ENCODE results near the gene EFEMP2.

Gene EFEMP2

DNA sequence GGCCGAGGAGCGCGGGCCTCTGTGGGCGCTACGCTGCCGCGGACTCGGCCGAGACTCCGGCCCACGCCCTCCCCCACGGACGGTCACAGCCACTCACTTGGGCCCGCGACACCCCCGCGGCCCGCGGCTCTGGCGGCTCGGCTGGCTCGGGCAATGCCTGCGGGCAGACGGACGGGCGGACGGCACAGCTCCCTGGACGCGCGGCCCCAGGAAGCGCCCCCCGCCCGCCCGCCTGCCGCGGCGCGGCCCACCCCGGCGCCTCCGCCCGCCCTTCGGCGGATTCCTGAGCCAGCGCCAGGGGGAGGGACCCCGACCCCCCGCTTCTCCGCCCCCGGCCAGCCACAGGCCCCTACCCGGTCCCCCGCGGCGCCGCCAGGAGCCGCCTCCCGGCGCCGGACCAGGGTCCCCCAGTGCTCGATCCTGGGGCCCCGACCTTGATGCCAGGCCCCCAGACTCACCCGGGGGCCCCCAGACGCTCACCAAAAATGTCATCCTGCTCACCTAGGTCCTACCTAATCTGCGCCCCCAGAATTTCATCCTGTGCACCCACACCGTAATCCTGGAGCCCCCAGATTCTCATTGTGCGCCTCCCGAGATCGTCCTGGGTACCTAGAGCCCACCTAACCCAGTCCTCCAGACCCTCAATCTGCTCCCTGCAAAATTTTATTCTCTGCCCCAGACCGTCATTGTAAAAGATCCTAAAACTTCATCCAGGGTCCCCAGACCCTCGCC is at the start of gene EFEMP2:
Gene EFEMP2, minus strand, starts transcription at position 215 of the 732 bp plus-strand sequence. CDS start 446 bp downstream, outside the sequence.
- Histone ChIP-seq H3K27me3 (ENCODE audit: control insufficient read depth in 1 of 2, insufficient read depth in 2 of 2, low read length in 2 of 2) (no peaks in the 10 kb centered on the region), H3K27ac (ENCODE audit: low read length) (peak within 1 kb of the TSS; percentile 89), H3K4me1 (ENCODE audit: control insufficient read depth, insufficient read depth, low read length) (peaks cover 44% of the 10 kb centered on the region), H3K9ac (ENCODE audit: low read length in 2 of 2) (peak within 1 kb of the TSS; percentile 88 to 89), H3K9me3 (ENCODE audit: control insufficient read depth in 2 of 2, low read length in 2 of 2) (no peaks in the 10 kb centered on the region), H3K4me3 (ENCODE audit: low read length in 2 of 2) (peak within 1 kb of the TSS; percentile 77 to 88), H3K36me3 (ENCODE audit: control insufficient read depth in 2 of 2, insufficient read depth in 2 of 2, low read length in 2 of 2) (peaks cover 20% of the 10 kb centered on the region in 2 donors)

DNA sequence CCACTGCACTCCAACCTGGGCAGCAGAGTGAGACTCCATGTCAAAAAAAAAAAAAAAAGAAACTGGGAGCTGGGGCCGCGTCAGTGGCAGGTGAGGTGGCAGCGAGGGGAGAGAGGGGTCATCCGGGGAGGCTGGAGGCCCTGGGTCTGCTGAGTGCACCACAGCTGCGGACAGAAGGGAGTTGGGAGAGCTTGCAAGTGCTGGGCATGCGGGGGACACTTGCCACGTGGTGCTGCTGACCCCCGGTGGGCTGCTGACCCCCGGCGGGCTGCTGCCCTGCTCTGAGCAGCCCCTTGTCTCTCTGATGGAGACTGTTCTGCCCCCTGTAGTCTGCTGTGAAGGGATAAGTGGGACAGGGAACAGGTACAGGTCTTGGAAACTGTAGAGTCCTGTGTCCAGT is 49.3 kb upstream of the EFEMP2 start:
- H3K27ac ChIP-seq (ENCODE audit: low read length), result no peak overlapping the region
- no peak overlapping the region for H3K4me3 ChIP-seq (ENCODE audit: low read length in 2 of 2)
- no peaks in the 10 kb centered on the region for H3K9me3 ChIP-seq (ENCODE audit: control insufficient read depth in 2 of 2, low read length in 2 of 2)
- H3K4me1 ChIP-seq (ENCODE audit: control insufficient read depth, insufficient read depth, low read length), result peaks cover 28% of the 10 kb centered on the region
- no peak overlapping the region for H3K9ac ChIP-seq (ENCODE audit: low read length in 2 of 2)
- H3K36me3 ChIP-seq (ENCODE audit: control insufficient read depth in 2 of 2, insufficient read depth in 2 of 2, low read length in 2 of 2), result peaks cover 13 to 14% of the 10 kb centered on the region in 2 donors
- H3K27me3 ChIP-seq (ENCODE audit: control insufficient read depth in 1 of 2, insufficient read depth in 2 of 2, low read length in 2 of 2), result no peaks in the 10 kb centered on the region

DNA sequence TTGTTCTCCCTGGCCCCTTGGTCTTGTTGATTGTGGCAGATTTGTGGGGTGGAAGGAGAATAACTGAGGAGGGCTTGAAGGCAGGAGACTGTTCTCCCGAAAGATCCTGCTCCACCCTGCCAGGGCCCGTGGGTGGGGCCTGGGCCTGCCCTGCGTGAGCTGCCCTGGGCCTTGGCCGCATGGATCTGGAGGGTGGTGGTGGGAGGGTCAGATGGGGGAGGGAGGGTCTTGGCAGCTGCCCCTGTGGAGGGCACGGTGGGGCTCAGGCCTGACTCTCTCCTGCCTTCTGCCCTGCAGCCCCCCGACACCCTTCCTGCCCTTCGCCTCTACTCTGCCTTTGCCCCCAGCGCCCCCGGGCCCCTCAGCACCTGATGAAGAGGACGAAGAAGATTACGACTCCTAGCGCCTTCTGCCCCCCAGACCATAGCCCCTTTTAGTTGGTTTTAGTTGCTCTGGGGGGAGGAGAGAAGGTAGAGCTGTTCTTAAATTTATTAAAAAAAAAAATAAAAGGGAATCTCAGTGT is 48.5 kb upstream of the EFEMP2 start:
- H3K9ac ChIP-seq (ENCODE audit: low read length in 2 of 2), result peak overlapping the region in 1 of 2 donors; percentile 77
- H3K36me3 ChIP-seq (ENCODE audit: control insufficient read depth in 2 of 2, insufficient read depth in 2 of 2, low read length in 2 of 2), result peaks cover 13 to 14% of the 10 kb centered on the region in 2 donors
- H3K4me3 ChIP-seq (ENCODE audit: low read length in 2 of 2), result peak overlapping the region in 1 of 2 donors; percentile 83
- H3K9me3 ChIP-seq (ENCODE audit: control insufficient read depth in 2 of 2, low read length in 2 of 2), result no peaks in the 10 kb centered on the region
- no peaks in the 10 kb centered on the region for H3K27me3 ChIP-seq (ENCODE audit: control insufficient read depth in 1 of 2, insufficient read depth in 2 of 2, low read length in 2 of 2)
- H3K4me1 ChIP-seq (ENCODE audit: control insufficient read depth, insufficient read depth, low read length), result peaks cover 35% of the 10 kb centered on the region
- no peak overlapping the region for H3K27ac ChIP-seq (ENCODE audit: low read length)

DNA sequence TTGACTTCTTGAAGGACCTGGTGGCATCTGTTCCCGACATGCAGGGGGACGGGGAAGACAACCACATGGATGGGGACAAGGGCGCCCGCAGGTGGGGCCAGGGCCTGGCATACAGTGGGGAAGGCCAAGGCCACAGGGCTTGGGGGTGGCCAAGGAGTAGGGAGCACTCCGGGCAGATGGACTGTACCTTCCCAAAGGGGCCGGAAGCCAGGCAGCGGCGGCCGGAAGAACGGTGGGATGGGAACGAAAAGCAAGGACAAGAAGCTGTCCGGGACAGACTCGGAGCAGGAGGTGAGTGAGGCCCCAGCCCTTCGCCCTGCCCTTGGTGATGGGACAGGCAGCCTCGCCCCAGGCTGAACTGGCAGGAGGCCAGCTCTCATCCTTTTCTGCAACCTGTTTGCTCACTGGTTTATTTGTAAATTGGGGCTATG is 47.8 kb upstream of the EFEMP2 start:
- Histone ChIP-seq H3K9me3 (ENCODE audit: control insufficient read depth in 2 of 2, low read length in 2 of 2) (no peaks in the 10 kb centered on the region), H3K36me3 (ENCODE audit: control insufficient read depth in 2 of 2, insufficient read depth in 2 of 2, low read length in 2 of 2) (peaks cover 13 to 14% of the 10 kb centered on the region in 2 donors), H3K27ac (ENCODE audit: low read length) (peak overlapping the region; percentile 31), H3K4me3 (ENCODE audit: low read length in 2 of 2) (peak overlapping the region; percentile 83 to 84), H3K4me1 (ENCODE audit: control insufficient read depth, insufficient read depth, low read length) (peaks cover 42% of the 10 kb centered on the region), H3K27me3 (ENCODE audit: control insufficient read depth in 1 of 2, insufficient read depth in 2 of 2, low read length in 2 of 2) (no peaks in the 10 kb centered on the region), H3K9ac (ENCODE audit: low read length in 2 of 2) (peak overlapping the region; percentile 68 to 77)

DNA sequence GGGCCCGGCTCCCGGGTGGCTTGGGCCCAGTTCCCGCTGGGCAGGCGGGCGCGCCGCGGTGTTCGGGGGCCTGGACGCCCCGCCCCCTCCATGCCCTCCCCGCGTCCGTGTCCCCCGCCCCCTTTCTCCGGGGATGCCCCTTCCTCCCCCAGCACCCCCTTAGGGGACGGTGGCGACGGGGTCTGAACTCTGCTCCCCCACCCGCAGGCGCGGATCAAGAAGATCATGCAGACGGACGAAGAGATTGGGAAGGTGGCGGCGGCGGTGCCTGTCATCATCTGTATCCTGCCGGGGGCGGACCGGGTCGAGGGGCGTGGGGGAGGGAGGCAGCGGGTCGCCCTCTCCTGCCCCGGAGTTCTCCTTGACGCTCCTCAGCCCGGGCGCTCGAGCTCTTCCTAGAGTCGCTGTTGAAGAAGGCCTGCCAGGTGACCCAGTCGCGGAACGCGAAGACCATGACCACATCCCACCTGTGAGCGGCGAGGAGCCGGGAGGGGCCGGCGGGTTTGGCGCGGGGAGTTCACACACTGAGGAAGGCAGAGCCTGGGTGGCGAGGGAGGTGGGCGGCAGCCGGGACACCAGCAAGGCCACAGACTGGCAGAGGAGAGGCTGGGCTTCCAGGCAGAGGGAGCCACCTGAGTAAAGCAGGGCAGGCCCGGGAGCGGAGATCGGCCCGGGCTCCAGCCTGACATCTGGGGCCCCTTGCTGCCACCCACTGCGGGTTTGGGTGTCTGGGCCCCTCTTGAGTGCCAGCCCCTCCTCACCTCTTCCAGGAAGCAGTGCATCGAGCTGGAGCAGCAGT is 47.2 kb upstream of the EFEMP2 start:
- peaks cover 13 to 14% of the 10 kb centered on the region in 2 donors for H3K36me3 ChIP-seq (ENCODE audit: control insufficient read depth in 2 of 2, insufficient read depth in 2 of 2, low read length in 2 of 2)
- peak overlapping the region; percentile 58 for H3K27ac ChIP-seq (ENCODE audit: low read length)
- H3K4me3 ChIP-seq (ENCODE audit: low read length in 2 of 2), result peak overlapping the region; percentile 83 to 84
- H3K9ac ChIP-seq (ENCODE audit: low read length in 2 of 2), result peak overlapping the region; percentile 68 to 77
- no peaks in the 10 kb centered on the region for H3K9me3 ChIP-seq (ENCODE audit: control insufficient read depth in 2 of 2, low read length in 2 of 2)
- peaks cover 49% of the 10 kb centered on the region for H3K4me1 ChIP-seq (ENCODE audit: control insufficient read depth, insufficient read depth, low read length)
- H3K27me3 ChIP-seq (ENCODE audit: control insufficient read depth in 1 of 2, insufficient read depth in 2 of 2, low read length in 2 of 2), result no peaks in the 10 kb centered on the region

DNA sequence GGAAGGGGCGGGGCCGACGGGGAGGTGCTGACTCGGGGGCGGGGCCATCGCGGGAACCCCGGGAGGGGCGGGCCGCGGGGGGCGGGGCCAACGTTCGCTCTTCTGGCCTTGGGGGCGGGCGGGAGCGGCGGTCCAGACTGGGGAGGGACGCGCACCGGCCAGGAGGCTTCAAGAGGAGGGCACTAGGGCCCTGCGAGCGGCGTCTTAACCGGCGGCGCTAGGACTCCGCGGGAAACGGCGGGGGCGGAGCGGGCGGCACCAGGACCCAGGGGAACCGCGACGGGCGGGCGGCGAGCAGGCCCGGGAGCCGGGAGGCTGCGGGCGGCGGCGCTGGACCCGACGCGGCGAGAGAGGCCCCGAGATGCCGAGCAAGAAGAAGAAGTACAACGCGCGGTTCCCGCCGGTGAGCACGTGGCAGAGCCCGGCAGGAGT is 46.6 kb upstream of the EFEMP2 start, which contains the start of gene DRAP1:
Gene DRAP1, plus strand, starts transcription at position 286 of the 432 bp plus-strand sequence. Its CDS starts 76 bp downstream, at position 362.
- H3K4me3 ChIP-seq (ENCODE audit: low read length in 2 of 2), result peak within 1 kb of the TSS; percentile 84 to 96
- H3K9me3 ChIP-seq (ENCODE audit: control insufficient read depth in 2 of 2, low read length in 2 of 2), result no peaks in the 10 kb centered on the region
- peaks cover 13 to 14% of the 10 kb centered on the region in 2 donors for H3K36me3 ChIP-seq (ENCODE audit: control insufficient read depth in 2 of 2, insufficient read depth in 2 of 2, low read length in 2 of 2)
- H3K27ac ChIP-seq (ENCODE audit: low read length), result peak within 1 kb of the TSS; percentile 92
- H3K9ac ChIP-seq (ENCODE audit: low read length in 2 of 2), result peak within 1 kb of the TSS; percentile 81 to 97
- no peaks in the 10 kb centered on the region for H3K27me3 ChIP-seq (ENCODE audit: control insufficient read depth in 1 of 2, insufficient read depth in 2 of 2, low read length in 2 of 2)
- H3K4me1 ChIP-seq (ENCODE audit: control insufficient read depth, insufficient read depth, low read length), result peaks cover 49% of the 10 kb centered on the region

DNA sequence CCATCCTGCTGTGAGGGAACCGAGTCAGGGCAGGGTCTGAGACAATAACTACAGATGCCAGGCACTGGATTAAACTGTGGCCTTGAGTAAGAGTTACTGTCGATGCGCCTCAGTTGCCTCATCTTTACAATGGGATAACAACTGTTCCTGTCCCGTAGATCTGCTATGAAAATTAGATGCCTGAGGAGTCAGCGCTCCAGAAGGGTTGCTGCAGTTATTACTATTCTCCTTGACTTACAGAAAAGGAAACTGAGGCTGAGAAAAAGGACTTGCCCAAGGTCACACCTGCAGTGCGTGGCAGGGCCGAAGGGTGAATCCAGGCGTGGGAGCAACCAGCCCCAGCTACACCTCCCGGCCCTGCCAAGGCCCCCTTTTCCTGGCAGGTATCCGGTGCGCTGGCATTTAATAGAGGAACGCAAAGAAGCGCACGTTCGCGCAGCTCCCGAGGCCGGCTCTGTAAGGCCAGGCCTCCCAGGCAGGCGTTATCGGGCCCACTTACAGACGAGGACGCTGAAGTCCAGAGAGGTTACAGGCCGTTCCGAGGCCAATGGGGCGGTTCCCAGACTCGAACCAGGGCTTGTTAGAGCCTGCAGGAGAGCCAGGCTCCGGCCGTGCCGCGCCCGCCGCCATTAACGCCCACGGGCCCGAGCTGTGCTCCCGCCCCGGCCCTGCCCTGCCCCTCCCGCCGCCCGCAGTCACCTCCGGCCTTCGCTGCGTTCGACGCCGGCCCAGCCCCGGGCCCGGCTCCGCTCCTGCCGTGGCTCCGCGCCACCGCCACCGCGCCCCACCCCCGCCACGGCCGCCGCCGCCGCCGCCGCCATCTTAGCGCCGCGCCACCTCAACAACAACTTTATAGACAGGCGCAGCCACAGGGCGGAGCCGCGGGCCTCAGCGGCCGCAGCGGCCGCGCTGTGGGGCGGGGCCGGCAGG is 45.9 kb upstream of the EFEMP2 start, which contains the start of gene C11orf68:
Gene C11orf68, minus strand, starts transcription at position 852 of the 930 bp plus-strand sequence. Its CDS starts 31 bp downstream, at position 821.
- peaks cover 13 to 14% of the 10 kb centered on the region in 2 donors for H3K36me3 ChIP-seq (ENCODE audit: control insufficient read depth in 2 of 2, insufficient read depth in 2 of 2, low read length in 2 of 2)
- H3K27me3 ChIP-seq (ENCODE audit: control insufficient read depth in 1 of 2, insufficient read depth in 2 of 2, low read length in 2 of 2), result no peaks in the 10 kb centered on the region
- H3K4me3 ChIP-seq (ENCODE audit: low read length in 2 of 2), result peak within 1 kb of the TSS; percentile 84 to 96
- H3K9ac ChIP-seq (ENCODE audit: low read length in 2 of 2), result peak within 1 kb of the TSS; percentile 81 to 97
- peaks cover 49% of the 10 kb centered on the region for H3K4me1 ChIP-seq (ENCODE audit: control insufficient read depth, insufficient read depth, low read length)
- peak within 1 kb of the TSS; percentile 92 for H3K27ac ChIP-seq (ENCODE audit: low read length)
- no peaks in the 10 kb centered on the region for H3K9me3 ChIP-seq (ENCODE audit: control insufficient read depth in 2 of 2, low read length in 2 of 2)

DNA sequence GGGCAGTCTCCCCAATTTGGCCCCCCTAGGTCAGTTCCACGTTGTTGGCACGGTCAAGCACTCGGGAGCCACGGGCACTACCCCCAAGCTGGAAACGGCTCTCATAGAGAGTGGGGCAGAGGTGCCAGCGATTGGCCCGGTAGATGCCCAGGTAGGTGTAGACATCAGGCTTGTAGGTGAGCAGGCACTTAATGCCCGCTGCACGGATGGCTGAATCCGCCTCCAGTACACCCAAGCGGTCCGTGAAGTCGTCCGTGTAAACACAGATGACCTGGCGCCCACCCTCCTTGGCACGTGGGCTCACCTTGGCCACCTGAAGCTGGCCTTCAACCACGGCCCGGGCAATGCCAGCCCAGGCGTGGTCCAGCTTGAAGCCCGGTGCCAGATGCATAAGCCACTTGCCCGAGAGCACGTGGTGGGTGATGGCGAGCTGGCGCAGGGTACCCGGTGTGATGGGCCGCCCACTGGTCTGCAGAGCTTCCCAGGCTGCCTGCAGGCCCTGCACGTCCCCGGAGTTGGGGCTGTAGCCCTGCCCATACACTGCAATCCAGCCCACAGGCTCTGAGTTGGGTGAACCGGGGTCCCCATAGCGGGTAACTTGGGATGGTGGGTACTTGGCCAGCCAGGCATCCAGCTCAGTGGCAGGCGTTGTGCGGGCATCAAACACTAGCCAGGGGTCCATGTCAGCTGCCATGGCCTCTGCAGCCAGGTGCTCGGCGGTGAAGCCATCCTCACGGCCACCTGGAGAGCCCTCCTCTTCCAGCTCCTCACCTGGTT is 45.0 kb upstream of the EFEMP2 start:
- H3K9me3 ChIP-seq (ENCODE audit: control insufficient read depth in 2 of 2, low read length in 2 of 2), result no peaks in the 10 kb centered on the region
- H3K4me3 ChIP-seq (ENCODE audit: low read length in 2 of 2), result peak overlapping the region; percentile 84 to 96
- peaks cover 49% of the 10 kb centered on the region for H3K4me1 ChIP-seq (ENCODE audit: control insufficient read depth, insufficient read depth, low read length)
- peak overlapping the region; percentile 81 to 97 for H3K9ac ChIP-seq (ENCODE audit: low read length in 2 of 2)
- H3K27ac ChIP-seq (ENCODE audit: low read length), result peak overlapping the region; percentile 92
- H3K36me3 ChIP-seq (ENCODE audit: control insufficient read depth in 2 of 2, insufficient read depth in 2 of 2, low read length in 2 of 2), result peaks cover 9 to 11% of the 10 kb centered on the region in 2 donors
- no peaks in the 10 kb centered on the region for H3K27me3 ChIP-seq (ENCODE audit: control insufficient read depth in 1 of 2, insufficient read depth in 2 of 2, low read length in 2 of 2)

DNA sequence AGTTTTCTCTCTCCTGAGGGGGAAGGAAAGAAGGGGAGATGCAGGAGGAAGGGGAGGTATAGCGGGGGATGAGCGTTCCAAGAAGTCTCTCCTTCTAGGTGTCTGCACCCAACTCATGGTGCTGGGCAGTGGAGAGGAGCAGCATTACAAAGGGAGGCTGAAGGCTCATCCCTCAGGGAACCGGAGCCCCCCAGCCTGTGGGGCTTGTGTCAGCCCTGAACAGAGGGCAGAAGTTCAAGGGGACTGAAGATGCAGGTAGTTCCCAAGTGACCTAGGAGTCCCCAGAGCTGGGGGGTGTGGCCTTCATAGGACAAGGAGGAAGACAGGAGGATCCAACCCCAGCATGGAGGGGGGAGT is 44.5 kb upstream of the EFEMP2 start:
- Histone ChIP-seq H3K27ac (ENCODE audit: low read length) (peak overlapping the region; percentile 92), H3K4me1 (ENCODE audit: control insufficient read depth, insufficient read depth, low read length) (peaks cover 51% of the 10 kb centered on the region), H3K4me3 (ENCODE audit: low read length in 2 of 2) (peak overlapping the region; percentile 84 to 96), H3K36me3 (ENCODE audit: control insufficient read depth in 2 of 2, insufficient read depth in 2 of 2, low read length in 2 of 2) (peaks cover 5% of the 10 kb centered on the region in 2 donors), H3K9ac (ENCODE audit: low read length in 2 of 2) (peak overlapping the region in 1 of 2 donors; percentile 28), H3K27me3 (ENCODE audit: control insufficient read depth in 1 of 2, insufficient read depth in 2 of 2, low read length in 2 of 2) (no peaks in the 10 kb centered on the region), H3K9me3 (ENCODE audit: control insufficient read depth in 2 of 2, low read length in 2 of 2) (no peaks in the 10 kb centered on the region)

Measured in stomach smooth muscle (tissue), 2 donors.